Neural progenitor cell (in vitro differentiated cells): ENCODE measurements around the gene MEGF6.

ENCODE experiments used
- EZH2 ChIP-seq: fragments of 200-600 bp; sonication (generic); IDR thresholded peaks from 2 replicates; pipeline ENCODE4 v1.6.1; 2017; ENCODE audit warnings: antibody characterized with exemption, mild to moderate bottlenecking, moderate library complexity
- TF ChIP-seq, protein P1 (sequence below): fragments of 200-600 bp; sonication (generic); IDR thresholded peaks from 2 replicates; pipeline ENCODE4 v1.5.1; 2017; ENCODE audit warnings: antibody characterized with exemption, mild to moderate bottlenecking

DNA sequence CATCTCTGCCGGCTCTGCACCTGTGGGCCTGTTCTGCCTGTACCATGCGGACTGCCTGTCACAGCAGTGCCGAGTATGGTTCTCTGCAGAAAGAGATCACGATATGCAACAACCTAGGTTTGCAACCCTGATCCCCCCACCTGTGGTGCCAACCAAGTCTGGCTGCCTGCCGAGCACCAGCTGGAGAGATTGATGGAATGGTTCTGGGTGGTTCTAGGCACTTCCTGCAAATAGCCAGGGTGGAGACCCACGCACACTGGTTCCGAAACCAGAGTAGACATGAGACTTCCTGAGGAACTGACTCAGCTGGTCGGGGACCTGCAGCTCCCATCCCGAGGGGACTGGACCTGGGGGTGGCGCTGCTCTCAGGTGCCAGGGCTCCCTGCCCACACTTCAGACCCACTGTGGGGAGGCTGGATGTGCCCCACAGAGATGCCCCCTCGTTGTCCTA, 18.9 kb upstream of the MEGF6 start:
- TF ChIP-seq, protein P1, sequence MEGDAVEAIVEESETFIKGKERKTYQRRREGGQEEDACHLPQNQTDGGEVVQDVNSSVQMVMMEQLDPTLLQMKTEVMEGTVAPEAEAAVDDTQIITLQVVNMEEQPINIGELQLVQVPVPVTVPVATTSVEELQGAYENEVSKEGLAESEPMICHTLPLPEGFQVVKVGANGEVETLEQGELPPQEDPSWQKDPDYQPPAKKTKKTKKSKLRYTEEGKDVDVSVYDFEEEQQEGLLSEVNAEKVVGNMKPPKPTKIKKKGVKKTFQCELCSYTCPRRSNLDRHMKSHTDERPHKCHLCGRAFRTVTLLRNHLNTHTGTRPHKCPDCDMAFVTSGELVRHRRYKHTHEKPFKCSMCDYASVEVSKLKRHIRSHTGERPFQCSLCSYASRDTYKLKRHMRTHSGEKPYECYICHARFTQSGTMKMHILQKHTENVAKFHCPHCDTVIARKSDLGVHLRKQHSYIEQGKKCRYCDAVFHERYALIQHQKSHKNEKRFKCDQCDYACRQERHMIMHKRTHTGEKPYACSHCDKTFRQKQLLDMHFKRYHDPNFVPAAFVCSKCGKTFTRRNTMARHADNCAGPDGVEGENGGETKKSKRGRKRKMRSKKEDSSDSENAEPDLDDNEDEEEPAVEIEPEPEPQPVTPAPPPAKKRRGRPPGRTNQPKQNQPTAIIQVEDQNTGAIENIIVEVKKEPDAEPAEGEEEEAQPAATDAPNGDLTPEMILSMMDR, result no peak
- no peak for TF ChIP-seq EZH2
